GM12865 (cell line): ENCODE data around the gene GULP1.

ENCODE experiments used
- DNase-seq: peaks from one replicate; pipeline ENCODE4 v3.0.0; 2010; ENCODE audit warnings: low read depth
- H3K4me3 ChIP-seq: 2 replicates; pipeline ENCODE4 v1.5.1; 2011; ENCODE audit warnings: mild to moderate bottlenecking, low read depth, low read length, control low read depth
- CTCF ChIP-seq: IDR thresholded peaks from 2 replicates; pipeline ENCODE4 v1.5.1; 2011; ENCODE audit warnings: low read length, control low read depth, low read depth, inconsistent platforms; ENCODE audit not compliant: insufficient read depth; ENCODE audit errors: missing control alignments

Gene GULP1

GRCh38 chr2:188395903-188396689, 104.4 kb downstream of the GULP1 start:
- TF ChIP-seq CTCF = no peak
- H3K4me3 ChIP-seq = no peak overlapping the region
- peak; percentile 11 for DNase-seq

- no peak for DNase-seq
- H3K4me3 ChIP-seq = no peak overlapping the region
- TF ChIP-seq CTCF = no peak
Observed at GRCh38 chr2:188399159-188399558, 107.5 kb downstream of the GULP1 start.

DNA sequence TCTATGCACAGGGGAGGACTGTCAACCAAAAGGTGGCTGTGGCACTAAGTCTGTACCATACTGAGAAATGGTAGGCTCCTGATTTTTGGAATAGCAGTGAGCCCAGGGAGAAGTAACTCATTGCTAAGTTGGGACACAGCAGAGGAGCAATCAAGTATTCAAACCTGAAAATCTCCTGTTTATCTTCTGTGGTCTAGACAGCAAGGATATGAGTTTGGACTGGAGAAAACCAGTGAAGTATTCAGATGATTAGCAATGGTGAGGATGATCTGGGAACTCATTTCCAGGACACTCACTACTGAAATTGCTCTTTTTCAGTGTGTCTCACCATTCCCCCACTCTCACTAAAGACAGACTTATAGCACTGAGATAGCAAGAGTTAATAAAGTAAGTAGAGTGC, 112.0 kb downstream of the GULP1 start:
- TF ChIP-seq CTCF = no peak
- no peak for DNase-seq
- no peak overlapping the region for H3K4me3 ChIP-seq

DNA sequence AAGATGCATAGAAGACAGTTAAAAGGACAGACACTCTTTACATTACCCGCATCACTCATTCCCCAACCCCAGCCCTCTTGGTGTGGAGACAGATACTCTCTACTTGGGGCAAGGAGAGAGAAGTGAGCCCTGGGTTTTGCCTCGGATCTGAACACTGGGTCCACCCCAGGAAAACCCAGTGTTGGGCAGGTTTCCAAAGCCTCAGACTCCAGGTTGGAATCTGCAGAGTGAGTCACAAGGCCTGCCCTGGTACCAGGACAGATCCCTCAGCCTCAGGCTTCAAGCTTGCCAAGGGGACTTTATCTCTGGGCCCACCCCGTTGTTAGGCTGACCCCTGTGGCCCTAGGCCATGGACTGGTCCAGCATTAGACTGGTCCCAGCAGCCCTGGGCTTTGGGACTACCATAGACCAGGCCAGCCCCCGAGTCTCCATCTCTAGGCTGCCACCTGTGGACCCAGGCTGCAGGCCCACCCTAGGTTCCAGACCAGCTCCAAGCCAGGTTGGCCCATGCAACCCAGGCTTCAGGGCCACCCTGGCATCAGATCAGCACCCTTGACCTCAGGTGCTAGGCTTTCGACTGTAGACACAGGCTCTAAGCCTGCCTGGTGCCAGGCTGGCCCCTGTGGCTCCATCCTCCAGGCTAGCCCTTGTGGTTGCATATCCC, 112.8 kb downstream of the GULP1 start:
- no peak for DNase-seq
- no peak overlapping the region for H3K4me3 ChIP-seq
- no peak for TF ChIP-seq CTCF

GRCh38 chr2:188406414-188406813, 114.7 kb downstream of the GULP1 start:
- DNase-seq = no peak
- H3K4me3 ChIP-seq = no peak overlapping the region
- TF ChIP-seq CTCF = no peak

GRCh38 chr2:188410504-188411235, 119.0 kb downstream of the GULP1 start:
- H3K4me3 ChIP-seq = no peak overlapping the region
- DNase-seq = no peak
- TF ChIP-seq CTCF = no peak
